ENCODE measurements around the gene PTPRD.

DNA sequence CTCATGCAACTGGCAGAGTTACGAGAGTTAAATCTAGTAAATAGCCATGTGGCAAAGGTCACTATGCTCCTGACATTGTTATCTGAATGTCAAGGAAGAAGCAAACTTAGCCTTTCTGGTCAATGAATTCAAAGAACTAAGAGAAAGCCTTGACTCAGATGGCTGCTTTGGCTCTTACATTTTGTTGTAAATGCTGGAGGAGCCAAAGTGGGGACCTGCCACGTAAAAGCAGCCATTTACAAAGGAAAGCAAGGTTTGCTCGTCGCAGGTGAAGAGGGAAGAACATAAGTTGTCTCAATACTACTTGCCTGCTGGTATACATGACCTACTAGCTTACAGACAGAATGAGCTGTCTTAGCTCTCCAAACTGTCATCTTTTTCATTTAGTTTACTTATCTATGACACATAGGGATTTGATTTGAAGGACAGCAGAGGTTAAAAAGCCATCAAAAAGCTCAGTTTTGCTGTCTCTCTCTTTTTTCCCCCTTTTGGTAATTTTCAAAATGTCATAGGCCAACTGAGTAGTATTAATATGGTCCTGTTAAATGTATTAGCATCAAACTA lies 1760.4 kb downstream of the PTPRD start:
- TF ChIP-seq, protein P1, sequence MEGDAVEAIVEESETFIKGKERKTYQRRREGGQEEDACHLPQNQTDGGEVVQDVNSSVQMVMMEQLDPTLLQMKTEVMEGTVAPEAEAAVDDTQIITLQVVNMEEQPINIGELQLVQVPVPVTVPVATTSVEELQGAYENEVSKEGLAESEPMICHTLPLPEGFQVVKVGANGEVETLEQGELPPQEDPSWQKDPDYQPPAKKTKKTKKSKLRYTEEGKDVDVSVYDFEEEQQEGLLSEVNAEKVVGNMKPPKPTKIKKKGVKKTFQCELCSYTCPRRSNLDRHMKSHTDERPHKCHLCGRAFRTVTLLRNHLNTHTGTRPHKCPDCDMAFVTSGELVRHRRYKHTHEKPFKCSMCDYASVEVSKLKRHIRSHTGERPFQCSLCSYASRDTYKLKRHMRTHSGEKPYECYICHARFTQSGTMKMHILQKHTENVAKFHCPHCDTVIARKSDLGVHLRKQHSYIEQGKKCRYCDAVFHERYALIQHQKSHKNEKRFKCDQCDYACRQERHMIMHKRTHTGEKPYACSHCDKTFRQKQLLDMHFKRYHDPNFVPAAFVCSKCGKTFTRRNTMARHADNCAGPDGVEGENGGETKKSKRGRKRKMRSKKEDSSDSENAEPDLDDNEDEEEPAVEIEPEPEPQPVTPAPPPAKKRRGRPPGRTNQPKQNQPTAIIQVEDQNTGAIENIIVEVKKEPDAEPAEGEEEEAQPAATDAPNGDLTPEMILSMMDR (IDR thresholded peaks at IDR 0.05 in 4 of 5, conservative IDR thresholded peaks at IDR 0.05 in 1 of 5), result no peak
- TF ChIP-seq POLR2A (IDR thresholded peaks at IDR 0.05), result no peak
